Esophagus squamous epithelium (tissue), 5 donors: ENCODE data around the gene RNU6-9. TPM values are rescaled to one million over a fixed set of nuclear protein-coding genes. Genes with fewer than 3 reads are reported as not detected.

Experiments
- DNase-seq: peaks from one replicate; lab custom pipeline; 2025; lab: John Stamatoyannopoulos, UW
- H3K27ac ChIP-seq, 4 donors: fragments of 200-600 bp; sonication (generic); one replicate each; pipeline ENCODE4 v1.5.1; 2016 to 2019; ENCODE audit warnings: mild to moderate bottlenecking in 1 of 4
- H3K27me3 ChIP-seq, 4 donors: fragments of 200-600 bp; sonication (generic); 1 replicate in 3 of 4; 2 replicates in 1 of 4; pipeline versions ENCODE4 v1.5.1 to v1.6.0; 2017 to 2021; ENCODE audit warnings: antibody characterized with exemption in 1 of 4
- H3K36me3 ChIP-seq, 3 donors: fragments of 200-600 bp; sonication (generic); one replicate each; pipeline ENCODE4 v1.5.1; 2016 to 2019
- H3K4me1 ChIP-seq, 3 donors: fragments of 200-600 bp; sonication (generic); one replicate each; pipeline ENCODE4 v1.5.1; 2017 to 2019
- H3K4me3 ChIP-seq, 4 donors: fragments of 200-600 bp; sonication (generic); 1 replicate in 3 of 4; 2 replicates in 1 of 4; pipeline ENCODE4 v1.5.1; 2016 to 2019; ENCODE audit warnings: mild to moderate bottlenecking in 2 of 4, moderate library complexity in 1 of 4
- H3K9me3 ChIP-seq, 3 donors: fragments of 200-600 bp; sonication (generic); one replicate each; pipeline ENCODE4 v1.5.1; 2016 to 2019
- POLR2A ChIP-seq, 4 donors: fragments of 450-650 bp; IDR thresholded peaks; one replicate each; pipeline ENCODE4 v1.6.1; 2017; ENCODE audit warnings: antibody characterized with exemption in 4 of 4, mild to moderate bottlenecking in 4 of 4, moderate library complexity in 3 of 4
- WGBS, 2 donors: methylation state at CpG; one replicate each; pipeline ENCODE4 v1.1.5; 2018; 5-methylcytosine and 5-hydroxymethylcytosine counted together
- intact Hi-C: fragments of 100-400 bp; cut with DNase I; formaldehyde crosslinking; loops from one replicate; pipeline ENCODE4 v1.15.0; 2022
- total RNA-seq, 4 donors: library from RNA; depleted of rRNA; stranded (reverse); fragments of >200 nt; gene quantifications; one replicate each; pipeline ENCODE4 v1.1.0, GENCODE V29; 2016
- TF ChIP-seq, protein P1 (sequence below), 6 experiments: fragments of 450-650 bp in 4 of 6; fragments of 200-600 bp in 2 of 6; sonication (generic) in 2 of 6; IDR thresholded peaks; one replicate each; pipeline ENCODE4 v1.5.1; 2016 to 2019; ENCODE audit warnings: antibody characterized with exemption in 6 of 6, mild to moderate bottlenecking in 4 of 6, moderate library complexity in 4 of 6
- donor health status: DM: yes; HTN: yes; CAD: no.

Gene RNU6-9
- total RNA-seq, 4 donors from 2014 or later = not detected

DNA sequence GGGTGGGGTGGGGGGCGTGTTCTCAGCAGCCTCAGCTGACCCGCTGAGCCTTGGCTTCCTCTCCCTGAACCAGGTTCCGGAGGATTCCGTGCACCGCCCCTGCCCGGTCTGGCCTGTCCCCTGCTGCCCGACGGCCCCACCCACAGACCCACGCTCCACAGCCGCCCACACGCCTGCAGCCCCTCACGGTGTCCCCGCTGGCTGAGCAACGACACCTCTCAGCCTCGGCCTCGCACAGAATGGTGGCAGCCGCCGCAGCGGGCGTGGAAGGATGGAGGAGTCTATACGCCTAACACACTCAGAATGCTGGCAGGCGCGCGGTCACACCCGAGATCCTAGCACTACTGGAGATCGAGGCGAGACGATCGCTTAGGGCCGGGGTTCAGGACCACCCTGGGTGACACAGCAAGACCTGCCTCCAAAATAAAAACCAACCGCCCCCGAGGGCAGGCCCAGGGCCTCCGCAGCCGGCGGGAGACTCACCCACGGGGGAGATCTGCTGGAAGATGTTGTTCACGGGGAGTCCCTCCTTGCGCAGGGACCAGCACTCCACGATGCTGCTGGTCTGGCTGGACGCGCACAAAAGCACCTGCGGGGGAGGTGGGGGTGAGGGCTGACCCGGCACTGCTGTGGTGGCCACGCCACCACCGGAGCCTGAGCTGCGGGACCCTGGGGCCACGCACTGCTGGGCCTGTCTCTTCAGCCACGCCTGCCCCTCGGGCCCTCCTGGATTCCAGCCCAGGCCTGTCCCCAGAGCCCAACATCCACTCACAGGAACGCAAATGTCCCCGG is 8.7 kb upstream of the RNU6-9 start:
- no peak for TF ChIP-seq POLR2A (IDR thresholded peaks at IDR 0.05)
- TF ChIP-seq, protein P1, sequence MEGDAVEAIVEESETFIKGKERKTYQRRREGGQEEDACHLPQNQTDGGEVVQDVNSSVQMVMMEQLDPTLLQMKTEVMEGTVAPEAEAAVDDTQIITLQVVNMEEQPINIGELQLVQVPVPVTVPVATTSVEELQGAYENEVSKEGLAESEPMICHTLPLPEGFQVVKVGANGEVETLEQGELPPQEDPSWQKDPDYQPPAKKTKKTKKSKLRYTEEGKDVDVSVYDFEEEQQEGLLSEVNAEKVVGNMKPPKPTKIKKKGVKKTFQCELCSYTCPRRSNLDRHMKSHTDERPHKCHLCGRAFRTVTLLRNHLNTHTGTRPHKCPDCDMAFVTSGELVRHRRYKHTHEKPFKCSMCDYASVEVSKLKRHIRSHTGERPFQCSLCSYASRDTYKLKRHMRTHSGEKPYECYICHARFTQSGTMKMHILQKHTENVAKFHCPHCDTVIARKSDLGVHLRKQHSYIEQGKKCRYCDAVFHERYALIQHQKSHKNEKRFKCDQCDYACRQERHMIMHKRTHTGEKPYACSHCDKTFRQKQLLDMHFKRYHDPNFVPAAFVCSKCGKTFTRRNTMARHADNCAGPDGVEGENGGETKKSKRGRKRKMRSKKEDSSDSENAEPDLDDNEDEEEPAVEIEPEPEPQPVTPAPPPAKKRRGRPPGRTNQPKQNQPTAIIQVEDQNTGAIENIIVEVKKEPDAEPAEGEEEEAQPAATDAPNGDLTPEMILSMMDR (IDR thresholded peaks at IDR 0.05) = no peak
- Histone ChIP-seq H3K27me3 (no peaks in the 10 kb centered on the region), H3K27ac (no peak overlapping the region), H3K9me3 (no peaks in the 10 kb centered on the region), H3K36me3 (peaks cover 38 to 100% (median 50%) of the 10 kb centered on the region in 3 donors), H3K4me1 (peaks cover 0 to 10% (median 0%) of the 10 kb centered on the region in 3 donors), H3K4me3 (no peak overlapping the region)
- DNase-seq = no peak
- intact Hi-C loops = no loop called here
- WGBS, 2 donors = 91% methylated on average over 7 of the region's 51 CpGs; no CpG with 5 or more reads in 1 of the 2 donors

DNA sequence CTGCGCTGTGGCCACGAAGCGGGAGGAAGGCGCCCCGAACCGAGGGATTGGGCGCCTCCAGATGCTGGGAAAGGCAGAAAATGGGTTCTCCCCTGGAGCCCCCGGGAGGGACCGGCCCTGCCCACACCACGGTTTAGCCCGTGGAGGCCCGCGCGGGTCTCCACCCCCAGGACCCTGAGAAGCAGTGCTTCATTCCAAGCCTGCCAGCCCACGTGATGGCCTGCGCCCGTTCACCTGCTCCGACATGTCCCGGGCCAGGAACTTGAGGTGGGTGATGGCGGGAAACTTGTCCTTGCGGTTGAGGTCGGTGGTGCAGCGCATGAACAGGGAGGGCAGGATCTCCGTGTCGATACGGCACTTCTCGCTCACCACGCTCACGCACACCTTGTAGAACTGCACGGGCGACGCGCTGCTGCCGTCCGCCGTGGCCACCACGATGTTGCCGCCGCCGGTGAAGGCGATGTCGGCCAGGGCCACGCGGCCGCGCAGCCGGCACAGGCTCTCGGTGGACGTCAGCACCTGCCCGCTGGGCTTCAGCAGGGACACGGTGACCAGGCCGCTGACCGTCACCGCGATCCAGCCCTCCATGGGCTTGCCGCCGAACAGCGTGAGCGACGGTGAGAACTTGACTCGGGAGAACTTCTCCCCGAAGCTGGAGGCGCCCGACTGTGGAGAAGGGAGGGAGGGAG is 7.6 kb upstream of the RNU6-9 start:
- Histone ChIP-seq H3K9me3 (no peaks in the 10 kb centered on the region), H3K4me3 (no peak overlapping the region), H3K36me3 (peaks cover 36 to 100% (median 59%) of the 10 kb centered on the region in 3 donors), H3K27me3 (no peaks in the 10 kb centered on the region), H3K4me1 (peaks cover 0 to 11% (median 0%) of the 10 kb centered on the region in 3 donors), H3K27ac (no peak overlapping the region)
- DNase-seq = no peak
- intact Hi-C loops = no loop called here
- TF ChIP-seq, protein P1 (IDR thresholded peaks at IDR 0.05) = no peak
- TF ChIP-seq POLR2A (IDR thresholded peaks at IDR 0.05) = no peak
- WGBS, 2 donors = 93 to 95% methylated on average over 17 to 31 of the region's 64 CpGs

DNA sequence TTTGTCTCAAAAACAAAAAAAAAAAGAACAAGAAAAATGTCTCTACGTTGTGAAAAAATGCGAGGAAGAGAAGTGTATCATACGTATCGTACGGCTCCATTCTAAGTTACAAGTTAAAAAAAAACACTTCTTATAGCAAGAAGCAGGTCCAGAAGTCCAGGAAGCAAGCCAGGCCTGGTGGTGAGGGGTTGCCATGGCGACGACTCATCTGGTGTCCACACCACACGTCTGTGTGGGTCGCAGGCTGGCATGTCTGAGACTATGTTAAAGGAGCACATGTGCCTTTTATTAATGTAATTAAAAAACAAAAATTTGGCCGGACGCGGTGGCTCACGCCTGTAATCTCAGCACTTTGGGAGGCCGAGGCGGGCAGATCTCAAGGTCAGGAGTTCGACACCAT is 6.2 kb upstream of the RNU6-9 start:
- no peak overlapping the region for H3K4me3 ChIP-seq
- H3K27ac ChIP-seq = no peak overlapping the region
- no peak for DNase-seq
- intact Hi-C loops = no loop called here
- TF ChIP-seq POLR2A (IDR thresholded peaks at IDR 0.05) = no peak
- TF ChIP-seq, protein P1 (IDR thresholded peaks at IDR 0.05) = no peak
- no peaks in the 10 kb centered on the region for H3K9me3 ChIP-seq
- peaks cover 27 to 88% (median 46%) of the 10 kb centered on the region in 3 donors for H3K36me3 ChIP-seq
- H3K27me3 ChIP-seq = no peaks in the 10 kb centered on the region
- peaks cover 4 to 25% (median 7%) of the 10 kb centered on the region in 3 donors for H3K4me1 ChIP-seq
- 79 to 82% methylated on average over 16 of the region's 16 CpGs for WGBS, 2 donors

DNA sequence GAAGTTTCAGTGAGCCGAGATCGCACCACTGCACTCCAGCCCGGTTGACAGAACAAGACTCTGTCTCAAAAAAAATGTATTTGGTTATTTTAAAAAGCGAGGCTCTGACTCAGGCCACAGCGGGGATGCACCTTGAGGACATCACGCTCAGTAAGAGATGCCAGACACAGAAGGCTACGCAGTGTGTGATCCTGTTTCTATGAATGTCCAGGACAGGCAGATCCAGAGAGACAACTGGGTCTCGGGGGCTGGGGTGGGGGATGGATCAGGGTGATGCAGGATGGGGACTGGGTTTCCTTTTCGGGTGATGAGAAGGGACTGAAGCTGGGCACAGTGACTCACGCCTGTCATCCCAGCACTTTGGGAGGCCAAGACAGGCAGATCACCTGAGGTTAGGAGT is 5.7 kb upstream of the RNU6-9 start:
- no peak overlapping the region for H3K4me3 ChIP-seq
- intact Hi-C loops = no loop called here
- no peaks in the 10 kb centered on the region for H3K9me3 ChIP-seq
- no peak for DNase-seq
- no peak for TF ChIP-seq POLR2A (IDR thresholded peaks at IDR 0.05)
- TF ChIP-seq, protein P1 (IDR thresholded peaks at IDR 0.05) = no peak
- no peak overlapping the region for H3K27ac ChIP-seq
- peaks cover 8 to 29% (median 9%) of the 10 kb centered on the region in 3 donors for H3K4me1 ChIP-seq
- H3K27me3 ChIP-seq = no peaks in the 10 kb centered on the region
- peaks cover 27 to 83% (median 41%) of the 10 kb centered on the region in 3 donors for H3K36me3 ChIP-seq
- 89 to 90% methylated on average over 7 to 9 of the region's 10 CpGs for WGBS, 2 donors
